H9 (cell line): ENCODE measurements around the gene NOL7. TPM values are rescaled to one million over a fixed set of nuclear protein-coding genes. Genes with fewer than 3 reads are reported as not detected.

ENCODE experiments used
- DNase-seq: peaks from one replicate; pipeline ENCODE4 v3.0.0-alpha.2; 2017
- H2AFZ ChIP-seq: one replicate; pipeline ENCODE4 v1.6.1; 2013; ENCODE audit warnings: mild to moderate bottlenecking, low read length, control low read depth, moderate library complexity
- H2AK5ac ChIP-seq: 2 replicates; pipeline ENCODE4 v1.6.1; 2013; ENCODE audit warnings: low read length, control low read depth, mixed read lengths; ENCODE audit not compliant: insufficient read length
- H2BK120ac ChIP-seq: one replicate; pipeline ENCODE4 v1.6.1; 2013; ENCODE audit warnings: low read depth, mild to moderate bottlenecking, low read length, control low read depth, inconsistent platforms; ENCODE audit not compliant: poor library complexity, severe bottlenecking
- H2BK12ac ChIP-seq: 2 replicates; pipeline ENCODE4 v1.6.1; 2013; ENCODE audit warnings: low read length, control low read depth, mixed read lengths, low read depth; ENCODE audit not compliant: insufficient read length
- H2BK15ac ChIP-seq: 2 replicates; pipeline ENCODE4 v1.6.1; 2013; ENCODE audit warnings: low read depth, low read length, control low read depth
- H2BK20ac ChIP-seq: one replicate; pipeline ENCODE4 v1.6.1; 2013; ENCODE audit warnings: low read depth, mild to moderate bottlenecking, low read length, control low read depth, inconsistent platforms; ENCODE audit not compliant: poor library complexity, severe bottlenecking
- H2BK5ac ChIP-seq: 2 replicates; pipeline ENCODE4 v1.6.1; 2013; ENCODE audit warnings: low read length, control low read depth, mixed read lengths; ENCODE audit not compliant: insufficient read length
- H3K14ac ChIP-seq: 2 replicates; pipeline ENCODE4 v1.6.1; 2013; ENCODE audit warnings: low read length, control low read depth; ENCODE audit not compliant: insufficient read depth
- H3K18ac ChIP-seq: 2 replicates; pipeline ENCODE4 v1.6.1; 2013; ENCODE audit warnings: low read depth, mild to moderate bottlenecking, mixed read lengths, low read length, control low read depth; ENCODE audit not compliant: insufficient read length
- H3K23ac ChIP-seq: 2 replicates; pipeline ENCODE4 v1.6.1; 2013; ENCODE audit warnings: low read length, control low read depth, mixed read lengths, low read depth; ENCODE audit not compliant: insufficient read length
- H3K23me2 ChIP-seq: 2 replicates; pipeline ENCODE4 v1.6.1; 2013; ENCODE audit warnings: low read depth, mild to moderate bottlenecking, mixed read lengths, low read length, control low read depth; ENCODE audit not compliant: insufficient read length, poor library complexity, severe bottlenecking
- H3K27ac ChIP-seq: 2 replicates; pipeline ENCODE4 v1.5.1; 2013; ENCODE audit warnings: low read length, control low read depth, mixed read lengths, low read depth; ENCODE audit not compliant: insufficient read length
- H3K27me3 ChIP-seq: 2 replicates; pipeline ENCODE4 v1.6.1; 2013; ENCODE audit warnings: low read length, control low read depth, inconsistent platforms; ENCODE audit not compliant: insufficient read depth
- H3K4ac ChIP-seq: 2 replicates; pipeline ENCODE4 v1.6.1; 2013; ENCODE audit warnings: low read depth, mild to moderate bottlenecking, control low read depth, inconsistent platforms, low read length, moderate library complexity
- H3K4me1 ChIP-seq: 2 replicates; pipeline ENCODE4 v1.6.1; 2013; ENCODE audit warnings: low read length, control low read depth, inconsistent platforms; ENCODE audit not compliant: insufficient read depth
- H3K4me2 ChIP-seq: 2 replicates; pipeline ENCODE4 v1.6.1; 2013; ENCODE audit warnings: low read length, control low read depth, mixed read lengths; ENCODE audit not compliant: insufficient read length, insufficient read depth
- H3K56ac ChIP-seq: 2 replicates; pipeline ENCODE4 v1.6.1; 2013; ENCODE audit warnings: low read depth, mild to moderate bottlenecking, mixed read lengths, low read length, control low read depth; ENCODE audit not compliant: insufficient read length
- H3K79me1 ChIP-seq: 2 replicates; pipeline ENCODE4 v1.6.1; 2013; ENCODE audit warnings: low read depth, mild to moderate bottlenecking, moderate library complexity, low read length, control low read depth, inconsistent platforms; ENCODE audit not compliant: insufficient read depth, poor library complexity, severe bottlenecking
- H3K79me2 ChIP-seq: 2 replicates; pipeline ENCODE4 v1.6.1; 2013; ENCODE audit warnings: low read length, control low read depth, inconsistent platforms; ENCODE audit not compliant: insufficient read depth
- H3K9ac ChIP-seq: 2 replicates; pipeline ENCODE4 v1.6.1; 2013; ENCODE audit warnings: low read length, control low read depth, mixed read lengths; ENCODE audit not compliant: insufficient read length; ENCODE audit errors: extremely low read depth
- H3K9me3 ChIP-seq: one replicate; pipeline ENCODE4 v1.6.1; 2013; ENCODE audit warnings: low read depth, low read length, inconsistent platforms; ENCODE audit not compliant: control insufficient read depth
- H3T11ph ChIP-seq: one replicate; pipeline ENCODE4 v1.6.1; 2013; ENCODE audit warnings: mild to moderate bottlenecking, low read length, control low read depth, inconsistent platforms
- H4K20me1 ChIP-seq: one replicate; pipeline ENCODE4 v1.6.1; 2013; ENCODE audit not compliant: control insufficient read depth, insufficient read length, insufficient read depth
- H4K5ac ChIP-seq: 2 replicates; pipeline ENCODE4 v1.6.1; 2013; ENCODE audit warnings: low read depth, mild to moderate bottlenecking, mixed read lengths, low read length, control low read depth; ENCODE audit not compliant: insufficient read length
- H4K8ac ChIP-seq: replicated peaks from 2 replicates; pipeline ENCODE4 v1.6.1; 2013; ENCODE audit warnings: low read length, control low read depth, mixed read lengths, low read depth; ENCODE audit not compliant: insufficient read length
- H4K91ac ChIP-seq: 2 replicates; pipeline ENCODE4 v1.6.1; 2013; ENCODE audit warnings: low read depth, mild to moderate bottlenecking, moderate library complexity, mixed read lengths, low read length, control low read depth; ENCODE audit not compliant: insufficient read length
- H3K27ac Mint-ChIP-seq, 3 experiments: 2 replicates in 2 of 3; 3 replicates in 1 of 3; pipeline ENCODE4 v1.8.0; 2020 to 2021; ENCODE audit warnings: mixed read lengths in 3 of 3, mild to moderate bottlenecking in 1 of 3, moderate library complexity in 1 of 3
- H3K27me3 Mint-ChIP-seq: 2 replicates; pipeline ENCODE4 v1.8.0; 2021; ENCODE audit warnings: low read depth, mild to moderate bottlenecking, moderate library complexity, mixed read lengths
- H3K36me3 Mint-ChIP-seq, 3 experiments: 2 replicates in 2 of 3; 3 replicates in 1 of 3; pipeline ENCODE4 v1.8.0; 2020 to 2021; ENCODE audit warnings: low read depth in 3 of 3, mixed read lengths in 3 of 3; ENCODE audit not compliant: insufficient read depth in 1 of 3
- H3K4me1 Mint-ChIP-seq, 2 experiments: 2 replicates each; pipeline ENCODE4 v1.8.0; 2020; ENCODE audit warnings: mixed read lengths in 2 of 2
- H3K4me3 Mint-ChIP-seq, 2 experiments: 2 replicates in 1 of 2; 3 replicates in 1 of 2; pipeline ENCODE4 v1.8.0; 2020 to 2021; ENCODE audit warnings: mild to moderate bottlenecking in 2 of 2, mixed read lengths in 2 of 2, moderate library complexity in 1 of 2
- H3K9me3 Mint-ChIP-seq, 2 experiments: 2 replicates in 1 of 2; 3 replicates in 1 of 2; pipeline ENCODE4 v1.8.0; 2020; ENCODE audit warnings: mild to moderate bottlenecking in 2 of 2, mixed read lengths in 2 of 2, moderate library complexity in 1 of 2
- total RNA-seq: library from RNA; stranded (reverse); gene quantifications from 2 replicates; pipeline ENCODE4 v1.2.1, GENCODE V29; 2021
- TF ChIP-seq, protein P1 (sequence below): fragments of 200-600 bp; sonication (generic); conservative IDR thresholded peaks from 3 replicates; pipeline ENCODE4 v1.8.0; 2021; ENCODE audit warnings: antibody characterized with exemption, mild to moderate bottlenecking

NOL7 gene
- total RNA-seq, 1 experiment from 2014 or later = 72.1 TPM

DNA sequence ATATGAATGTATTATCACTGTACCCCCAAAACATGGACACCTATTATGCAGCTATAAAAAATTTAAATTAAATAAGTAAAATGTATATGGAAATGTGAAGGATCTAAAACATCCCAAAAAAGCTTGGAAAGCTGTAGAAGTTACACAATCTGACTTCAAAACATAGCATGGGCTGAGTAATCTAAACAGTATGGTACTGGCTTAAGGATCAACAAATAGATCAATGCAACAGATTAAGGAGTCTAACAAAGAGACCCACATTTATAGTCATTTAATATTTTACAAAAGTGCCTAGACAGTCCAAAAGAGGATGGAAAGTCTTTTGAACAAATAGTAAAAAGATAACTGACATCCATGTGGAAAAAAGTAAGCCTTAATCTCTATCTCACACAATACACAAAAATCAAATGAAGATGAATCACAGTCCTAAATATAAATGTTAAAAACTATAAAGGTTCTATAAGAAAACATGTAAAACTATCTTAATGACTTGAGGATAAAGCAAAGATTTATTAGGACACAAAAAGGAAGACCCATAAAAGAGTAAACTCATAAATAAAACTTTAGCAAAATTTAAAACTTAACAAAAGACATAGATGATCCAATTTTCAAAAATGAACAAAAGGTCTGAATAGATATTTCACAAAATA, 49.7 kb downstream of the NOL7 start:
- H3K9me3 ChIP-seq = no peaks in the 10 kb centered on the region
- no peak overlapping the region for H2BK5ac ChIP-seq
- H3K27me3 ChIP-seq = no peaks in the 10 kb centered on the region
- H2BK15ac ChIP-seq = no peak overlapping the region
- no peak overlapping the region for H2AFZ ChIP-seq
- no peak overlapping the region for H4K8ac ChIP-seq
- no peak overlapping the region for H4K5ac ChIP-seq
- no peak overlapping the region for H3K9ac ChIP-seq
- no peak overlapping the region for H3K27ac ChIP-seq
- Mint-ChIP-seq H3K4me1 (peaks cover 37 to 47% of the 10 kb centered on the region in 2 experiments), H3K27me3 (no peaks in the 10 kb centered on the region), H3K4me3 (no peak overlapping the region), H3K36me3 (peaks cover 0 to 3% (median 0%) of the 10 kb centered on the region in 3 experiments; a peak in 1 of 7 replicates), H3K27ac (peak overlapping the region in 1 of 3 experiments; percentile 28; a peak in 1 of 7 replicates), H3K9me3 (peaks cover 0 to 4% of the 10 kb centered on the region in 2 experiments; a peak in 2 of 5 replicates)
- H2BK120ac ChIP-seq = no peak overlapping the region
- no peak for DNase-seq
- H3K79me1 ChIP-seq = peaks cover 2% of the 10 kb centered on the region
- no peak overlapping the region for H4K91ac ChIP-seq
- no peak overlapping the region for H3K23ac ChIP-seq
- H2AK5ac ChIP-seq = no peak overlapping the region
- H3K56ac ChIP-seq = no peak overlapping the region
- TF ChIP-seq, protein P1, sequence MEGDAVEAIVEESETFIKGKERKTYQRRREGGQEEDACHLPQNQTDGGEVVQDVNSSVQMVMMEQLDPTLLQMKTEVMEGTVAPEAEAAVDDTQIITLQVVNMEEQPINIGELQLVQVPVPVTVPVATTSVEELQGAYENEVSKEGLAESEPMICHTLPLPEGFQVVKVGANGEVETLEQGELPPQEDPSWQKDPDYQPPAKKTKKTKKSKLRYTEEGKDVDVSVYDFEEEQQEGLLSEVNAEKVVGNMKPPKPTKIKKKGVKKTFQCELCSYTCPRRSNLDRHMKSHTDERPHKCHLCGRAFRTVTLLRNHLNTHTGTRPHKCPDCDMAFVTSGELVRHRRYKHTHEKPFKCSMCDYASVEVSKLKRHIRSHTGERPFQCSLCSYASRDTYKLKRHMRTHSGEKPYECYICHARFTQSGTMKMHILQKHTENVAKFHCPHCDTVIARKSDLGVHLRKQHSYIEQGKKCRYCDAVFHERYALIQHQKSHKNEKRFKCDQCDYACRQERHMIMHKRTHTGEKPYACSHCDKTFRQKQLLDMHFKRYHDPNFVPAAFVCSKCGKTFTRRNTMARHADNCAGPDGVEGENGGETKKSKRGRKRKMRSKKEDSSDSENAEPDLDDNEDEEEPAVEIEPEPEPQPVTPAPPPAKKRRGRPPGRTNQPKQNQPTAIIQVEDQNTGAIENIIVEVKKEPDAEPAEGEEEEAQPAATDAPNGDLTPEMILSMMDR = no peak
- no peak overlapping the region for H2BK12ac ChIP-seq
- H3T11ph ChIP-seq = no peak overlapping the region
- no peaks in the 10 kb centered on the region; the same call in none of the 2 replicates for H3K4me1 ChIP-seq
- H3K4me2 ChIP-seq = no peak overlapping the region
- H3K23me2 ChIP-seq = no peaks in the 10 kb centered on the region
- no peak overlapping the region for H3K14ac ChIP-seq
- H2BK20ac ChIP-seq = no peak overlapping the region
- no peaks in the 10 kb centered on the region for H4K20me1 ChIP-seq
- H3K18ac ChIP-seq = no peak overlapping the region
- peaks cover 4% of the 10 kb centered on the region; the same call in 1 of the 2 replicates for H3K79me2 ChIP-seq
- no peak overlapping the region for H3K4ac ChIP-seq
